PFSK-1 (cell line): Measurements from ENCODE around the gene DDX56.

ENCODE experiments used
- FOXP2 ChIP-seq: optimal IDR thresholded peaks from 2 replicates; pipeline ENCODE3; 2011; ENCODE audit warnings: borderline replicate concordance, control low read depth, inconsistent platforms; ENCODE audit not compliant: insufficient read depth; ENCODE audit errors: extremely low read length, extremely low read depth
- POLR2AphosphoS5 ChIP-seq: IDR thresholded peaks from 2 replicates; pipeline ENCODE4 v1.6.1; 2012; ENCODE audit warnings: low read depth, mild to moderate bottlenecking, control low read depth, low read length, moderate library complexity
- SIN3A ChIP-seq: IDR thresholded peaks from 2 replicates; pipeline ENCODE4 v1.6.1; 2012; ENCODE audit warnings: mild to moderate bottlenecking, low read length, moderate library complexity, borderline replicate concordance; ENCODE audit not compliant: insufficient read depth
- TAF1 ChIP-seq: IDR thresholded peaks from 2 replicates; pipeline ENCODE4 v1.6.1; 2012; ENCODE audit warnings: low read length, control low read depth, borderline replicate concordance; ENCODE audit not compliant: insufficient read depth
- TF ChIP-seq, protein P1 (sequence below), 2 experiments: IDR thresholded peaks; 2 replicates each; pipeline versions ENCODE4 v1.6.1 to v1.8.0; 2011 to 2012; ENCODE audit warnings: low read depth in 2 of 2, low read length in 2 of 2, control low read depth in 1 of 2, inconsistent platforms in 1 of 2, mild to moderate bottlenecking in 1 of 2, moderate library complexity in 1 of 2; ENCODE audit not compliant: insufficient read depth in 1 of 2

DDX56 gene

GRCh38 chr7:44604941-44605340 is 31.2 kb upstream of the DDX56 start:
- no peak for TF ChIP-seq FOXP2

GRCh38 chr7:44603193-44603592 is 29.5 kb upstream of the DDX56 start:
- TF ChIP-seq FOXP2 (no peak), TAF1 (no peak), SIN3A (no peak), POLR2AphosphoS5 (no peak)
- TF ChIP-seq, protein P1, sequence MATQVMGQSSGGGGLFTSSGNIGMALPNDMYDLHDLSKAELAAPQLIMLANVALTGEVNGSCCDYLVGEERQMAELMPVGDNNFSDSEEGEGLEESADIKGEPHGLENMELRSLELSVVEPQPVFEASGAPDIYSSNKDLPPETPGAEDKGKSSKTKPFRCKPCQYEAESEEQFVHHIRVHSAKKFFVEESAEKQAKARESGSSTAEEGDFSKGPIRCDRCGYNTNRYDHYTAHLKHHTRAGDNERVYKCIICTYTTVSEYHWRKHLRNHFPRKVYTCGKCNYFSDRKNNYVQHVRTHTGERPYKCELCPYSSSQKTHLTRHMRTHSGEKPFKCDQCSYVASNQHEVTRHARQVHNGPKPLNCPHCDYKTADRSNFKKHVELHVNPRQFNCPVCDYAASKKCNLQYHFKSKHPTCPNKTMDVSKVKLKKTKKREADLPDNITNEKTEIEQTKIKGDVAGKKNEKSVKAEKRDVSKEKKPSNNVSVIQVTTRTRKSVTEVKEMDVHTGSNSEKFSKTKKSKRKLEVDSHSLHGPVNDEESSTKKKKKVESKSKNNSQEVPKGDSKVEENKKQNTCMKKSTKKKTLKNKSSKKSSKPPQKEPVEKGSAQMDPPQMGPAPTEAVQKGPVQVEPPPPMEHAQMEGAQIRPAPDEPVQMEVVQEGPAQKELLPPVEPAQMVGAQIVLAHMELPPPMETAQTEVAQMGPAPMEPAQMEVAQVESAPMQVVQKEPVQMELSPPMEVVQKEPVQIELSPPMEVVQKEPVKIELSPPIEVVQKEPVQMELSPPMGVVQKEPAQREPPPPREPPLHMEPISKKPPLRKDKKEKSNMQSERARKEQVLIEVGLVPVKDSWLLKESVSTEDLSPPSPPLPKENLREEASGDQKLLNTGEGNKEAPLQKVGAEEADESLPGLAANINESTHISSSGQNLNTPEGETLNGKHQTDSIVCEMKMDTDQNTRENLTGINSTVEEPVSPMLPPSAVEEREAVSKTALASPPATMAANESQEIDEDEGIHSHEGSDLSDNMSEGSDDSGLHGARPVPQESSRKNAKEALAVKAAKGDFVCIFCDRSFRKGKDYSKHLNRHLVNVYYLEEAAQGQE (IDR thresholded peaks at IDR 0.05; ENCODE audit: insufficient read depth in 1 of 2, low read depth in 2 of 2, low read length in 2 of 2) = no peak

GRCh38 chr7:44602576-44602910 is 28.8 kb upstream of the DDX56 start:
- TF ChIP-seq SIN3A (no peak), FOXP2 (no peak), POLR2AphosphoS5 (no peak), TAF1 (no peak)
- TF ChIP-seq, protein P1 (IDR thresholded peaks at IDR 0.05; ENCODE audit: insufficient read depth in 1 of 2, low read depth in 2 of 2, low read length in 2 of 2) = no peak

DNA sequence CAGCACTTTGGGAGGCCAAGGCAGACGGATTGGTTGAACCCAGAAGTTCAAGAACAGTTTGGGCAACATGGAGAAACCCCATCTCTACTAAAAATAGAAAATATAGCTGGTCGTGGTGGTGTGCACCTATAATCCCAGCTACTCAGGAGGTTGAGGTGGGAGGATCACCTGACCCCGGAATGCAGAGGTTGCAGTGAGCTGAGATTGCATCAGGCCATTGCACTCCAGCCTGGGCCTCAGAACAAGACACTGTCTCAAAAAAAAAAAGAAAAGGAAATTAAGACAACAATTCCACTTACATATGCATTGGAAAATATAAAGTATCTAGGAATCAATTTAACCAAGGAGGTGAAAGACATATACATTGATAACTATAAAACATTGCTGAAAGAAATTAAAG is 25.5 kb upstream of the DDX56 start:
- no peak for TF ChIP-seq POLR2AphosphoS5
- TF ChIP-seq TAF1 = no peak
- TF ChIP-seq SIN3A = no peak
- TF ChIP-seq, protein P1 (IDR thresholded peaks at IDR 0.05; ENCODE audit: insufficient read depth in 1 of 2, low read depth in 2 of 2, low read length in 2 of 2) = no peak
- TF ChIP-seq FOXP2 = no peak

- TF ChIP-seq, protein P1 (IDR thresholded peaks at IDR 0.05; ENCODE audit: insufficient read depth in 1 of 2, low read depth in 2 of 2, low read length in 2 of 2) = no peak
- no peak for TF ChIP-seq SIN3A
- TF ChIP-seq TAF1 = no peak
- TF ChIP-seq FOXP2 = no peak
- TF ChIP-seq POLR2AphosphoS5 = no peak
Observed at GRCh38 chr7:44595934-44596635, 22.4 kb upstream of the DDX56 start.
